ENCODE data around the gene BLID.

Gene BLID

GRCh38 chr11:122153746-122154145, 37.7 kb upstream of the BLID start:
- Histone ChIP-seq H3K27me3 (ENCODE audit: low read depth) (no peaks in the 10 kb centered on the region), H3K4me3 (no peak overlapping the region), H3K9me3 (no peaks in the 10 kb centered on the region), H3K4me1 (0 out of 2 replicates have a peak, but pooled peaks cover 2% of the 10 kb centered on the region), H3K36me3 (replicated peaks) (no peaks in the 10 kb centered on the region)
- in situ Hi-C loops (cut with MboI; ENCODE audit: low sequenced_read_pairs) = no loop called here
- DNase-seq (ENCODE audit: low spot score in 2 of 2) = no peak

GRCh38 chr11:122150216-122151124, 34.5 kb upstream of the BLID start:
- Histone ChIP-seq H3K27me3 (ENCODE audit: low read depth) (no peaks in the 10 kb centered on the region), H3K36me3 (replicated peaks) (no peaks in the 10 kb centered on the region), H3K4me3 (no peak overlapping the region), H3K9me3 (no peaks in the 10 kb centered on the region), H3K4me1 (no peaks in the 10 kb centered on the region)
- DNase-seq (ENCODE audit: low spot score in 2 of 2) = no peak
- in situ Hi-C loops (cut with MboI; ENCODE audit: low sequenced_read_pairs) = no loop called here

- no peak overlapping the region for H3K4me3 ChIP-seq
- in situ Hi-C loops (cut with MboI; ENCODE audit: low sequenced_read_pairs) = no loop called here
- no peaks in the 10 kb centered on the region for H3K4me1 ChIP-seq
- no peak for DNase-seq (ENCODE audit: low spot score in 2 of 2)
- H3K27me3 ChIP-seq (ENCODE audit: low read depth) = no peaks in the 10 kb centered on the region
- no peaks in the 10 kb centered on the region for H3K36me3 ChIP-seq (replicated peaks)
- H3K9me3 ChIP-seq = no peaks in the 10 kb centered on the region
These were observed 33.2 kb upstream of the BLID start for GRCh38 chr11:122149202-122149601.

GRCh38 chr11:122146475-122146874, 30.5 kb upstream of the BLID start:
- no peaks in the 10 kb centered on the region for H3K36me3 ChIP-seq (replicated peaks)
- H3K27me3 ChIP-seq (ENCODE audit: low read depth) = no peaks in the 10 kb centered on the region
- in situ Hi-C loops (cut with MboI; ENCODE audit: low sequenced_read_pairs) = no loop called here
- no peaks in the 10 kb centered on the region for H3K4me1 ChIP-seq
- H3K9me3 ChIP-seq = no peaks in the 10 kb centered on the region
- H3K4me3 ChIP-seq = no peak overlapping the region
- no peak for DNase-seq (ENCODE audit: low spot score in 2 of 2)

GRCh38 chr11:122145715-122146274, 29.8 kb upstream of the BLID start:
- Histone ChIP-seq H3K36me3 (replicated peaks) (no peaks in the 10 kb centered on the region), H3K9me3 (no peaks in the 10 kb centered on the region), H3K4me3 (no peak overlapping the region), H3K27me3 (ENCODE audit: low read depth) (no peaks in the 10 kb centered on the region), H3K4me1 (no peaks in the 10 kb centered on the region)
- in situ Hi-C loops (cut with MboI; ENCODE audit: low sequenced_read_pairs) = no loop called here
- DNase-seq (ENCODE audit: low spot score in 2 of 2) = peak in 1 of 2 experiments; percentile 7

GRCh38 chr11:122144752-122145151, 28.7 kb upstream of the BLID start:
- in situ Hi-C loops (cut with MboI; ENCODE audit: low sequenced_read_pairs) = no loop called here

GRCh38 chr11:122141725-122142124, 25.7 kb upstream of the BLID start:
- no peaks in the 10 kb centered on the region for H3K9me3 ChIP-seq
- no peaks in the 10 kb centered on the region for H3K36me3 ChIP-seq (replicated peaks)
- H3K27me3 ChIP-seq (ENCODE audit: low read depth) = no peaks in the 10 kb centered on the region
- no peak overlapping the region for H3K4me3 ChIP-seq
- DNase-seq (ENCODE audit: low spot score in 2 of 2) = no peak
- H3K4me1 ChIP-seq = peaks cover 3% of the 10 kb centered on the region; the same call in 1 of the 2 replicates
- in situ Hi-C loops (cut with MboI; ENCODE audit: low sequenced_read_pairs) = no loop called here

More at GRCh38 chr11:122144752-122145151, 28.7 kb upstream of the BLID start:
- no peak for DNase-seq (ENCODE audit: low spot score in 2 of 2)
- H3K9me3 ChIP-seq = no peaks in the 10 kb centered on the region
- no peak overlapping the region for H3K4me3 ChIP-seq
- no peaks in the 10 kb centered on the region for H3K36me3 ChIP-seq (replicated peaks)
- H3K27me3 ChIP-seq (ENCODE audit: low read depth) = no peaks in the 10 kb centered on the region
- no peaks in the 10 kb centered on the region for H3K4me1 ChIP-seq

GRCh38 chr11:122140500-122140899, 24.5 kb upstream of the BLID start:
- H3K27me3 ChIP-seq (ENCODE audit: low read depth) = no peaks in the 10 kb centered on the region
- no peak overlapping the region for H3K4me3 ChIP-seq
- no peak for DNase-seq (ENCODE audit: low spot score in 2 of 2)
- in situ Hi-C loops (cut with MboI; ENCODE audit: low sequenced_read_pairs) = no loop called here
- H3K4me1 ChIP-seq = peaks cover 3% of the 10 kb centered on the region; the same call in 1 of the 2 replicates
- no peaks in the 10 kb centered on the region for H3K36me3 ChIP-seq (replicated peaks)
- no peaks in the 10 kb centered on the region for H3K9me3 ChIP-seq

GRCh38 chr11:122139595-122139866, 23.5 kb upstream of the BLID start:
- in situ Hi-C loops (cut with MboI; ENCODE audit: low sequenced_read_pairs) = no loop called here
- Histone ChIP-seq H3K27me3 (ENCODE audit: low read depth) (no peaks in the 10 kb centered on the region), H3K4me3 (no peak overlapping the region), H3K36me3 (replicated peaks) (no peaks in the 10 kb centered on the region), H3K9me3 (no peaks in the 10 kb centered on the region), H3K4me1 (peaks cover 3% of the 10 kb centered on the region; the same call in 1 of the 2 replicates)
- DNase-seq (ENCODE audit: low spot score in 2 of 2) = no peak

- Histone ChIP-seq H3K36me3 (replicated peaks) (no peaks in the 10 kb centered on the region), H3K4me1 (peaks cover 3% of the 10 kb centered on the region; the same call in 1 of the 2 replicates), H3K9me3 (no peaks in the 10 kb centered on the region), H3K27me3 (ENCODE audit: low read depth) (no peaks in the 10 kb centered on the region), H3K4me3 (no peak overlapping the region)
- in situ Hi-C loops (cut with MboI; ENCODE audit: low sequenced_read_pairs) = no loop called here
- DNase-seq (ENCODE audit: low spot score in 2 of 2) = no peak
These were observed 23.0 kb upstream of the BLID start for GRCh38 chr11:122138744-122139594.

GRCh38 chr11:122137078-122137793, 21.2 kb upstream of the BLID start:
- no peak for DNase-seq (ENCODE audit: low spot score in 2 of 2)
- H3K9me3 ChIP-seq = no peaks in the 10 kb centered on the region
- peaks cover 3% of the 10 kb centered on the region; the same call in 1 of the 2 replicates for H3K4me1 ChIP-seq
- no peaks in the 10 kb centered on the region for H3K36me3 ChIP-seq (replicated peaks)
- in situ Hi-C loops (cut with MboI; ENCODE audit: low sequenced_read_pairs) = no loop called here
- no peaks in the 10 kb centered on the region for H3K27me3 ChIP-seq (ENCODE audit: low read depth)
- H3K4me3 ChIP-seq = no peak overlapping the region

GRCh38 chr11:122131126-122131525, 15.1 kb upstream of the BLID start:
- H3K27me3 ChIP-seq (ENCODE audit: low read depth) = no peaks in the 10 kb centered on the region
- DNase-seq (ENCODE audit: low spot score in 2 of 2) = no peak
- no peaks in the 10 kb centered on the region; the same call in 1 of the 2 replicates for H3K4me1 ChIP-seq
- H3K9me3 ChIP-seq = no peaks in the 10 kb centered on the region
- in situ Hi-C loops (cut with MboI; ENCODE audit: low sequenced_read_pairs) = no loop called here
- no peak overlapping the region for H3K4me3 ChIP-seq
- H3K36me3 ChIP-seq (replicated peaks) = no peaks in the 10 kb centered on the region

GRCh38 chr11:122128146-122128545, 12.1 kb upstream of the BLID start:
- Histone ChIP-seq H3K36me3 (replicated peaks) (no peaks in the 10 kb centered on the region), H3K27me3 (ENCODE audit: low read depth) (no peaks in the 10 kb centered on the region), H3K9me3 (no peaks in the 10 kb centered on the region), H3K4me3 (no peak overlapping the region), H3K4me1 (no peaks in the 10 kb centered on the region; the same call in 1 of the 2 replicates)
- no peak for DNase-seq (ENCODE audit: low spot score in 2 of 2)
- in situ Hi-C loops (cut with MboI; ENCODE audit: low sequenced_read_pairs) = no loop called here

Measured in HAP-1 (cell line).